ENCODE results near the gene AKT3.

The AKT3 gene

GRCh38 chr1:243489681-243490546, 360.1 kb downstream of the AKT3 start:
- TF ChIP-seq CTCF (IDR thresholded peaks at IDR 0.05; ENCODE audit: low read depth, low read length): no peak
- Histone ChIP-seq H3K27me3 (ENCODE audit: insufficient read depth, low read depth, severe bottlenecking) (no peaks in the 10 kb centered on the region), H3K9me3 (ENCODE audit: severe bottlenecking) (no peaks in the 10 kb centered on the region), H3K36me3 (peaks cover 10% of the 10 kb centered on the region), H3K27ac (no peak overlapping the region), H3K4me3 (ENCODE audit: low read depth, low read length) (no peak overlapping the region)
- no peak for DNase-seq

- DNase-seq: no peak
- H3K27me3 ChIP-seq (ENCODE audit: insufficient read depth, low read depth, severe bottlenecking): no peaks in the 10 kb centered on the region
- H3K36me3 ChIP-seq: peaks cover 10% of the 10 kb centered on the region
- H3K9me3 ChIP-seq (ENCODE audit: severe bottlenecking): no peaks in the 10 kb centered on the region
- no peak for TF ChIP-seq CTCF (IDR thresholded peaks at IDR 0.05; ENCODE audit: low read depth, low read length)
- H3K27ac ChIP-seq: peak overlapping the region; percentile 18; the same call in 1 of the 2 replicates
- no peak overlapping the region for H3K4me3 ChIP-seq (ENCODE audit: low read depth, low read length)
Measured at GRCh38 chr1:243489158-243489527, 360.9 kb downstream of the AKT3 start.

GRCh38 chr1:243488459-243489157, 361.4 kb downstream of the AKT3 start:
- Histone ChIP-seq H3K27ac (peak overlapping the region; percentile 18; the same call in 1 of the 2 replicates), H3K9me3 (ENCODE audit: severe bottlenecking) (no peaks in the 10 kb centered on the region), H3K27me3 (ENCODE audit: insufficient read depth, low read depth, severe bottlenecking) (no peaks in the 10 kb centered on the region), H3K4me3 (ENCODE audit: low read depth, low read length) (no peak overlapping the region), H3K36me3 (peaks cover 10% of the 10 kb centered on the region)
- no peak for TF ChIP-seq CTCF (IDR thresholded peaks at IDR 0.05; ENCODE audit: low read depth, low read length)
- peak; percentile 38 for DNase-seq

GRCh38 chr1:243487649-243488227, 362.3 kb downstream of the AKT3 start:
- peaks cover 10% of the 10 kb centered on the region for H3K36me3 ChIP-seq
- H3K4me3 ChIP-seq (ENCODE audit: low read depth, low read length): no peak overlapping the region
- H3K27ac ChIP-seq: no peak overlapping the region
- no peak for TF ChIP-seq CTCF (IDR thresholded peaks at IDR 0.05; ENCODE audit: low read depth, low read length)
- no peaks in the 10 kb centered on the region for H3K27me3 ChIP-seq (ENCODE audit: insufficient read depth, low read depth, severe bottlenecking)
- DNase-seq: no peak
- no peaks in the 10 kb centered on the region for H3K9me3 ChIP-seq (ENCODE audit: severe bottlenecking)

- Histone ChIP-seq H3K4me3 (ENCODE audit: low read depth, low read length) (no peak overlapping the region), H3K27ac (no peak overlapping the region), H3K36me3 (peaks cover 10% of the 10 kb centered on the region), H3K9me3 (ENCODE audit: severe bottlenecking) (no peaks in the 10 kb centered on the region), H3K27me3 (ENCODE audit: insufficient read depth, low read depth, severe bottlenecking) (no peaks in the 10 kb centered on the region)
- no peak for TF ChIP-seq CTCF (IDR thresholded peaks at IDR 0.05; ENCODE audit: low read depth, low read length)
- DNase-seq: no peak
Measured at GRCh38 chr1:243487036-243487648, 362.9 kb downstream of the AKT3 start.
